NCI-H748 treated with DMSO at 0.1 percent for 48 hours (cell line): Measurements from ENCODE around the gene ABAT.
"Not testable (repeated sequence)": the region's sequence is repeated elsewhere in the genome, so short reads cannot be mapped to it uniquely, and the experiment has no call there.

ENCODE experiments used
- DNase-seq: peaks from one replicate; lab custom pipeline; 2025; lab: John Stamatoyannopoulos, UW

The ABAT gene

GRCh38 chr16:8649829-8650554 lies 24.4 kb upstream of the ABAT start:
- no peak for DNase-seq

DNA sequence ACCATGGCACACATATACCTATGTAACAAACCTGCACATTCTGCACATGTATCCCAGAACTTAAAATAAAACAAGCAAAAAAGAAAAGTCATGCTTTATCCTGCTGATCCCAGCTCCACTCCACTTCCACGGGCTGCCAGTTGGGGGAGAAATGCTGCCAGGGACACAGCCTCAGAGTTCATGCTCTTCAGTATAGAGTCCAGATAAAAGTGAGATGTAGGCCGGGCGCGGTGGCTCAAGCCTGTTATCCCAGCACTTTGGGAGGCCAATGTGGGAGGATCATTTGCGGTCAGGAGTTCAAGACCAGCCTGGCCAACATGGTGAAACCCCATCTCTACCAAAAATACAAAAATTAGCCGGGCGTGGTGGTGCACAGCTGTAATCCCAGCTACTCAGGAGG lies 22.5 kb upstream of the ABAT start:
- DNase-seq = not testable (repeated sequence)

DNA sequence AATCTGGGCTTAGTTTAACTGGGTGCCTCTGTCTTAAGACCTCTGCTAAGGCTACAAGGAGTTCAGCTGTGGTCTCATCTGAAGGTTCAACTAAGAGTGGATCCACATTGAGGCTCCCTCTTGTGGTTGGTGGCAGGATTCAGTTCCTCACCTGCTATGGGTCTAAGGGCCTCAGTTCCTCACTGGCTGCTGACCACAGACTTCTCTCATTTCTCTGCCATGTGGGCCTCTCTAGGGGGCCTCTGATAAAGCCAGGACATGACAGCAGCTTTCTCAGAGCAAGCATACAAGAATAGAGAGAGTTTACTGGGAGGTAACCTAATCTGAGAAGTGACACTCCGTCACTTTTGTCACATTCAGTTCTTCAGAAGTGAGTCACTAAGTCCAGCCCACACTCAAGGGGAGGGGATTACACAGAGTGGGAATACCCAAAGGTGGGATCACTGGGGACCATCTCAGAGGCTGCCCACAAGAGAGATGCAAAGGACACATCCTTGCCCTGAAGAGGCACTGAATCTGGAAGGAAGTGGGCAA lies 19.2 kb upstream of the ABAT start:
- DNase-seq = peak; percentile 1

- no peak for DNase-seq
Observed at GRCh38 chr16:8656376-8656775, 18.0 kb upstream of the ABAT start.

GRCh38 chr16:8660841-8661301 lies 13.5 kb upstream of the ABAT start:
- DNase-seq = peak; percentile 23

DNA sequence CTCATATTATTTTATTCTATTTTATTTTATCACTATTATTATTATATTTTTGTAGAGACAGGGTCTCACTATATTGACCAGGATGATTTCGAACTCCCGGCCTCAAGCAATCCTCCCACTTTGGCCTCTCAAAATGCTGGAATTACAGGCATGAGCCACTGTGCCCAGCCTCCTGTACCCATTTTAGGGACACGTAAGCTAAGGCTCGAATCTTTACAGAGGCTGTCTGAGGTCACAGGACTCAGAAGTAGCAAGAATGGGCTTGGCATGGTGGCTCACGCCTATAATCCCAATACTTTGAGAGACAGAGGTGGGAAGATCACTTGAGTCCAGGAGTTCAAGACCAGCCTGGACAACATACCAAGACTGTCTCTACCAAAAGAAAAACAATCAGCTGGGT lies 12.7 kb upstream of the ABAT start:
- no peak for DNase-seq

GRCh38 chr16:8663192-8664089 lies 11.0 kb upstream of the ABAT start:
- DNase-seq = no peak

- DNase-seq = no peak
Observed at GRCh38 chr16:8665529-8665928, 8.9 kb upstream of the ABAT start.

GRCh38 chr16:8667492-8667891 lies 6.9 kb upstream of the ABAT start:
- no peak for DNase-seq

DNA sequence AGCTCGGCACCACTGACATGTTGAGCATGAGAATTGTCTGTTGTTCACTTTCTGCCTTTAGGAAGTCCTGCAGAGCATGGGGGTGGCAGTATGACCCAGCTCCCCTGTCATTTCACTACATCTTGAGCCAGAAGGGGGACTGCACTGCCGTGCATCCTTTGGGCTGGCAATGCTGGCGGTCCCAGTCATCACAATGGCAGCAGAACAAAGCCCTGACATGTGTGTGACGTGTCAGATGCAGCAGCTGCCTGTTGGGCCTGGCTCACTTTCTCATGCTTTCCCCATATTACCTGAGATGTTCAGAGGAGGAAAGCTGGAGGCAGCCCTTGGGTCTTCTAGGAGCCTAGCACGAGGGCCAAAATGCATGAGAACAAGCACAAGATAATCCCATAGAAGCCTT lies 6.3 kb upstream of the ABAT start:
- DNase-seq = no peak

- DNase-seq = no peak
Observed at GRCh38 chr16:8669481-8669880, 4.9 kb upstream of the ABAT start.

- DNase-seq = no peak
Observed at GRCh38 chr16:8670014-8670560, 4.3 kb upstream of the ABAT start.

GRCh38 chr16:8673611-8674412 lies 605 bp upstream of the ABAT start:
- no peak for DNase-seq

DNA sequence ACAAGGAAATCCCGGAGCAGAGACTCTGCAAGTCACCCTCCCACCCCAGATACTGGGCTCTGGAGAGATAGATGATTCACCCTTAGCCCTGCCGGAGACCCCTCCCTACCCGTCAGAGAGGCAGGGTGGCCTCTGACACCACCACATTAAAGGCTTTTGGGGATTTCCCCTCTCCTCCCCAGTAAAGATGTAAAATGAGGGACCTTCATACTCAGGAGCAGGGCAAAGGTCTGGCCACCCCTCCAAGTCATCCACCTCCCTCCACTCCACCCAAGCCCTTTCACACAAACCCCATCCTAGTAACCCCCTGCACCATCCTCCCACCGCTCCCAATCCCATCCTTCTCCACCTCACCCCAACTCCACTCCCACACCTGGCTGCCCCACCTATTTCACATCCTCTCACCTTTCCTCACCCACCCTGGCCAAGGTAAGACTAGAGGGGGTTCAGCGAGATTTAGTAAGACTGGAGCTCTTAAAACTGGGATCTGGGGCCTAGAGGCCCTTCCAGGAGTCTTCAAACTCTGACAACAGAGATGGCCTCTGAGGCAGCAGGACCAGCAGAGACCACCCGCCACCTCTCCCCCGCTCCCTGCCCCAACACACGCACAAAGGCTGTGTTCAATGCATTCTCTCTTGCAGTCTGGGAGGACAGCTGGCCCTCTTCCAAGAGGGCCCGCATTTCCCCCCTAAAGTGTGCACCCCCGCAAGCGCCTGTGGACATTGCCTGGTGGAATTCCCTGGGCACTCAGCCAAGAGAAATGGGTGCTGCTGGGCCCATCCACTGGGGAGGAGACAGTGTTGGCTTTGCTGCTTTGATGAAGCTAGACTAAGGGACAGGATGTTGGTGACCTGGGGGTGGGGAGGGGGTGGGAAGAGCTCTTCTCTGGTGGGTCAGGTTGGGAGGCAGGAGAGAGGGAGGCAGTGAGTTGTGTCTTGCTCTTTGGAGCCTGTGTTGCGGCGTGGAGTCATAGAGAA lies 1.1 kb downstream of the ABAT start:
- no peak for DNase-seq

DNA sequence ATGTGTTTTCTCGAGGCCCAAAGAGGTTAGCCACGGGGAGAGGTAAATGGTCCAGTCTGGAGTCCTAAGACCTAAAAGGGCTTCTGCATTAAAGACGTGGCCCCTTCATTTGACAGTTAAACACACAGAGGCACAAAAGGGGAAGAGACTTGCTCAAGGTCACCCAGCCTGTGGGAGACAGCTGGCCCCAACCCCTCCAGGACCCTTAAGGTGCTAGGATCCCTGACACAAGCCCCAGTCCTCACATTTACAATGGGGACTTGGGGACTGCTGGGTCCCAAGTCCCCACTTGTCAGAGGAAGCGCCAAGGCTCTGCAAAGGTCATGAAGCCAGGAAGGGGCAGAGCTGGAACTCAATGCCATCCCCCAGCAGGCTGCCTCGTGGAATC lies 1.7 kb downstream of the ABAT start:
- DNase-seq = no peak

- DNase-seq = no peak
Observed at GRCh38 chr16:8676737-8677375, 2.4 kb downstream of the ABAT start.

GRCh38 chr16:8677481-8677880 lies 3.1 kb downstream of the ABAT start:
- DNase-seq = no peak

GRCh38 chr16:8678068-8678927 lies 3.9 kb downstream of the ABAT start:
- DNase-seq = no peak

GRCh38 chr16:8679151-8679550 lies 4.7 kb downstream of the ABAT start:
- no peak for DNase-seq
